VCaP (cell line): Measurements from ENCODE around the gene MTSS2.

ENCODE experiments used
- H3K27ac ChIP-seq: fragments of 450-650 bp; 2 replicates; pipeline ENCODE4 v1.5.1; 2017
- CTCF ChIP-seq: fragments of 450-650 bp; conservative IDR thresholded peaks from 2 replicates; pipeline ENCODE4 v1.5.1; 2017; ENCODE audit warnings: mild to moderate bottlenecking, moderate library complexity

Gene MTSS2

GRCh38 chr16:70728150-70728549 is 42.3 kb upstream of the MTSS2 start:
- no peak for TF ChIP-seq CTCF
- H3K27ac ChIP-seq, result no peak overlapping the region

- TF ChIP-seq CTCF, result no peak
- no peak overlapping the region for H3K27ac ChIP-seq
These were observed 41.1 kb upstream of the MTSS2 start for GRCh38 chr16:70726892-70727361.

GRCh38 chr16:70725912-70726828 is 40.3 kb upstream of the MTSS2 start:
- no peak for TF ChIP-seq CTCF
- H3K27ac ChIP-seq, result no peak overlapping the region

GRCh38 chr16:70725024-70725911 is 39.4 kb upstream of the MTSS2 start:
- no peak for TF ChIP-seq CTCF
- no peak overlapping the region for H3K27ac ChIP-seq

GRCh38 chr16:70724146-70725023 is 38.5 kb upstream of the MTSS2 start:
- TF ChIP-seq CTCF, result no peak
- no peak overlapping the region for H3K27ac ChIP-seq

GRCh38 chr16:70723740-70724145 is 37.9 kb upstream of the MTSS2 start:
- H3K27ac ChIP-seq, result no peak overlapping the region
- TF ChIP-seq CTCF, result no peak
